Loucy (cell line): Measurements from ENCODE around the gene LTC4S.

Experiments
- H2AFZ ChIP-seq: fragments of 200-600 bp; sonication (generic); 2 replicates; pipeline ENCODE4 v1.6.0; 2016; ENCODE audit warnings: antibody characterized with exemption, mild to moderate bottlenecking, low read length, moderate library complexity
- H3F3A ChIP-seq: fragments of 200-600 bp; 2 replicates; pipeline ENCODE4 v1.6.0; 2016; ENCODE audit warnings: antibody characterized with exemption, low read depth, mild to moderate bottlenecking
- H3K27me3 ChIP-seq: fragments of 200-600 bp; sonication (generic); 2 replicates; pipeline ENCODE4 v1.6.1; 2014; ENCODE audit warnings: low read length, mild to moderate bottlenecking; ENCODE audit not compliant: insufficient read depth, poor library complexity, severe bottlenecking
- H3K36me3 ChIP-seq: fragments of 200-600 bp; sonication (generic); 2 replicates; pipeline ENCODE4 v1.6.1; 2016; ENCODE audit warnings: low read length; ENCODE audit not compliant: insufficient read depth
- H3K4me1 ChIP-seq: fragments of 200-600 bp; sonication (generic); 2 replicates; pipeline ENCODE4 v1.5.1; 2014; ENCODE audit warnings: low read length, mild to moderate bottlenecking; ENCODE audit not compliant: insufficient read depth, poor library complexity, severe bottlenecking
- H3K4me2 ChIP-seq: fragments of 200-600 bp; sonication (generic); 2 replicates; pipeline ENCODE4 v1.6.0; 2014; ENCODE audit warnings: antibody characterized with exemption, low read length, low read depth, mild to moderate bottlenecking; ENCODE audit not compliant: poor library complexity, severe bottlenecking
- H3K4me3 ChIP-seq: fragments of 200-600 bp; sonication (generic); 2 replicates; pipeline ENCODE4 v1.5.1; 2014; ENCODE audit warnings: low read length, mild to moderate bottlenecking, mixed read lengths; ENCODE audit not compliant: poor library complexity, severe bottlenecking
- H3K79me2 ChIP-seq: fragments of 200-600 bp; sonication (generic); 2 replicates; pipeline ENCODE4 v1.6.1; 2014; ENCODE audit warnings: low read length; ENCODE audit not compliant: insufficient read depth
- H3K9ac ChIP-seq: fragments of 200-600 bp; sonication (generic); 2 replicates; pipeline ENCODE4 v1.6.0; 2014; ENCODE audit warnings: mild to moderate bottlenecking, low read depth, low read length, moderate library complexity; ENCODE audit not compliant: poor library complexity, severe bottlenecking
- H3K9me2 ChIP-seq: fragments of 200-600 bp; sonication (generic); replicated peaks from 2 replicates; pipeline ENCODE4 v1.6.1; 2016; ENCODE audit warnings: low read depth, low read length, mixed read lengths
- H3K9me3 ChIP-seq: fragments of 200-600 bp; sonication (generic); 2 replicates; pipeline ENCODE4 v1.6.1; 2014; ENCODE audit warnings: mild to moderate bottlenecking, antibody characterized with exemption, low read length, low read depth; ENCODE audit not compliant: insufficient read depth
- H4K20me1 ChIP-seq: fragments of 200-600 bp; sonication (generic); 2 replicates; pipeline ENCODE4 v1.6.0; 2014; ENCODE audit warnings: antibody characterized with exemption, low read length, mild to moderate bottlenecking; ENCODE audit not compliant: insufficient read depth, poor library complexity, severe bottlenecking
- EZH2phosphoT487 ChIP-seq: fragments of 200-600 bp; IDR thresholded peaks from 2 replicates; pipeline ENCODE4 v1.6.1; 2018; ENCODE audit warnings: antibody characterized with exemption, mild to moderate bottlenecking, moderate library complexity, borderline replicate concordance
- TF ChIP-seq, protein P1 (sequence below): fragments of 200-600 bp; sonication (generic); conservative IDR thresholded peaks from 2 replicates; pipeline ENCODE4 v1.5.1; 2014; ENCODE audit warnings: mild to moderate bottlenecking, antibody characterized with exemption, low read length

LTC4S gene

GRCh38 chr5:179823937-179824744, 30.4 kb downstream of the LTC4S start:
- no peak for TF ChIP-seq EZH2phosphoT487
- TF ChIP-seq, protein P1, sequence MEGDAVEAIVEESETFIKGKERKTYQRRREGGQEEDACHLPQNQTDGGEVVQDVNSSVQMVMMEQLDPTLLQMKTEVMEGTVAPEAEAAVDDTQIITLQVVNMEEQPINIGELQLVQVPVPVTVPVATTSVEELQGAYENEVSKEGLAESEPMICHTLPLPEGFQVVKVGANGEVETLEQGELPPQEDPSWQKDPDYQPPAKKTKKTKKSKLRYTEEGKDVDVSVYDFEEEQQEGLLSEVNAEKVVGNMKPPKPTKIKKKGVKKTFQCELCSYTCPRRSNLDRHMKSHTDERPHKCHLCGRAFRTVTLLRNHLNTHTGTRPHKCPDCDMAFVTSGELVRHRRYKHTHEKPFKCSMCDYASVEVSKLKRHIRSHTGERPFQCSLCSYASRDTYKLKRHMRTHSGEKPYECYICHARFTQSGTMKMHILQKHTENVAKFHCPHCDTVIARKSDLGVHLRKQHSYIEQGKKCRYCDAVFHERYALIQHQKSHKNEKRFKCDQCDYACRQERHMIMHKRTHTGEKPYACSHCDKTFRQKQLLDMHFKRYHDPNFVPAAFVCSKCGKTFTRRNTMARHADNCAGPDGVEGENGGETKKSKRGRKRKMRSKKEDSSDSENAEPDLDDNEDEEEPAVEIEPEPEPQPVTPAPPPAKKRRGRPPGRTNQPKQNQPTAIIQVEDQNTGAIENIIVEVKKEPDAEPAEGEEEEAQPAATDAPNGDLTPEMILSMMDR, result no peak
- no peak overlapping the region for H3K4me3 ChIP-seq
- H3K9me2 ChIP-seq, result no peaks in the 10 kb centered on the region
- no peaks in the 10 kb centered on the region for H3K9me3 ChIP-seq
- no peak overlapping the region for H2AFZ ChIP-seq
- H3K36me3 ChIP-seq, result no peaks in the 10 kb centered on the region
- H3F3A ChIP-seq, result no peaks in the 10 kb centered on the region
- no peak overlapping the region for H3K4me2 ChIP-seq
- peaks cover 13% of the 10 kb centered on the region; the same call in 1 of the 2 replicates for H3K79me2 ChIP-seq
- H4K20me1 ChIP-seq, result peaks cover 8% of the 10 kb centered on the region
- H3K4me1 ChIP-seq, result peaks cover 8% of the 10 kb centered on the region
- no peak overlapping the region for H3K9ac ChIP-seq
- no peaks in the 10 kb centered on the region for H3K27me3 ChIP-seq

- peaks cover 2% of the 10 kb centered on the region for H3K4me1 ChIP-seq
- no peak overlapping the region for H3K9ac ChIP-seq
- no peaks in the 10 kb centered on the region for H3K9me2 ChIP-seq
- H3F3A ChIP-seq, result no peaks in the 10 kb centered on the region
- TF ChIP-seq EZH2phosphoT487, result no peak
- TF ChIP-seq, protein P1, result no peak
- H3K79me2 ChIP-seq, result peaks cover 13% of the 10 kb centered on the region; the same call in 1 of the 2 replicates
- H3K27me3 ChIP-seq, result no peaks in the 10 kb centered on the region
- peaks cover 8% of the 10 kb centered on the region for H4K20me1 ChIP-seq
- no peaks in the 10 kb centered on the region for H3K36me3 ChIP-seq
- H2AFZ ChIP-seq, result no peak overlapping the region
- no peaks in the 10 kb centered on the region for H3K9me3 ChIP-seq
- no peak overlapping the region for H3K4me3 ChIP-seq
- H3K4me2 ChIP-seq, result no peak overlapping the region
Measured at GRCh38 chr5:179824745-179825112, 30.9 kb downstream of the LTC4S start.

- peaks cover 13% of the 10 kb centered on the region; the same call in 1 of the 2 replicates for H3K79me2 ChIP-seq
- no peak overlapping the region for H3K9ac ChIP-seq
- H3K9me3 ChIP-seq, result no peaks in the 10 kb centered on the region
- H3K36me3 ChIP-seq, result no peaks in the 10 kb centered on the region
- H3K9me2 ChIP-seq, result no peaks in the 10 kb centered on the region
- H3K27me3 ChIP-seq, result no peaks in the 10 kb centered on the region
- TF ChIP-seq, protein P1, result no peak
- no peak for TF ChIP-seq EZH2phosphoT487
- no peak overlapping the region for H2AFZ ChIP-seq
- H3F3A ChIP-seq, result no peaks in the 10 kb centered on the region
- no peak overlapping the region for H3K4me2 ChIP-seq
- H3K4me1 ChIP-seq, result no peaks in the 10 kb centered on the region
- no peak overlapping the region for H3K4me3 ChIP-seq
- peaks cover 8% of the 10 kb centered on the region for H4K20me1 ChIP-seq
Measured at GRCh38 chr5:179825655-179826182, 31.9 kb downstream of the LTC4S start.
